HG02840 (cell line): ENCODE data around the gene DCAF12.

Experiments
- ATAC-seq: cut with Tn5 transposase; IDR thresholded peaks from one replicate; pipeline ENCODE4 v1.9.1; 2021; ENCODE audit warnings: mild to moderate bottlenecking, moderate library complexity, moderate number of reproducible peaks; ENCODE audit not compliant: unreplicated experiment, low FRiP score

The DCAF12 gene

GRCh38 chr9:34127035-34127948, 794 bp upstream of the DCAF12 start:
- ATAC-seq = no peak

- no peak for ATAC-seq
Measured at GRCh38 chr9:34125681-34126206, 754 bp downstream of the DCAF12 start.

DNA sequence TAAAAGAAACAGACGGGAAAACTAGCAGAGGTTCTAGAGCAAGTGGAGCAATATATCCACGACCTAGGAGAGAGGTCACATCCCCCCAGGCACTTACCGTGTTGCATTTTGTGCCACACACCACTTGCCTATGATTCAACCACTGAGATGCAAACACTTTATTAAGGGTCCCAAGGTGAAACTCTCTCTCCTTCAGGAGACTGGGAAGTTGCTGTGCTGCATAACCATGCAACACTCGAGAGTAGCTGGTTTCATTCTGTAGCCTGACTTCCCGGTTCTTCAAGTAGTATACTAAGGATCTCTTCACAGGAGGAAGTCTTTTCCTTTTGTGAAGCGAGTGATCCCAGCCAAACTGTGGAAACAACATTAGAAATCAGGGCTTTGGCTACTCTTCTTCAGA, 1.6 kb downstream of the DCAF12 start:
- no peak for ATAC-seq

- no peak for ATAC-seq
Measured at GRCh38 chr9:34124099-34124498, 2.4 kb downstream of the DCAF12 start.

- ATAC-seq = no peak
Measured at GRCh38 chr9:34123682-34124081, 2.8 kb downstream of the DCAF12 start.

DNA sequence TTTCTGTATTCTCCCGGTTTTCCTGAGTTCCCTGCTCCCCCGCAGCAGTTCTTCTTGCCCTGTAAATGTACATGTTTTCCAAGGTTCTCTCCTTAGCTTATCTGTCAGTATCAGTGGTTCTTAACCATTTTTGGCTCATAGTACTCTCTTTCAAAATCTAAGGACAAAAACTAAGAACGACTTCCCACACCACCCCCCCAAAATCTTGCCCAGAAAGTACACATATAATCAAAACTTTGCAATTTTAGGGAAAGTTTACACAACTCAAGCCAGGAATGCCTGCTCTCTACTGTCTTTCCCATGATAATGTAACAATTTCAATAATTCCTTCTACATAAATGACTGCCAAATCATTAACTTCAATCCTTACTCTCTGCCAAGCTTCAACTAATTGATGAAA, 4.5 kb downstream of the DCAF12 start:
- no peak for ATAC-seq

DNA sequence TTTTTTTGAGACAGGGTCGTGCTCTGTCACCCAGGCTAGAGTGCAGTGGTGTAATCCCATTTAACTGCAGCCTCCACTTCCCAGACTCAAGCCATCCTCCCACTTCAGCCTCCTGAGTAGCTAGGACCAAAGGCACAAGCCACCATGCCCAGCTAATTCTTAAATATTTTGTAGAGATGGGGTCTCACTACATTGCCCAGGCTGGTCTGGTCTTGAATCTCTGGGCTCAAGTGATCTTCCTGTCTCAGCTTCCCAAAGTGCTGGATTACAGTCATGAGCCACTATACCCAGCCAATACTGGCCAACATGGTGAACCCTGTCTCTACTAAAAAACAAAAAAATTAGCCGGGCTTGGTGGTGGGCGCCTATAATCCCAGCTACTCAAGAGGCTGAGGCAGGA, 6.8 kb downstream of the DCAF12 start:
- ATAC-seq = no peak

GRCh38 chr9:34114436-34114835, 12.1 kb downstream of the DCAF12 start:
- ATAC-seq = no peak

- no peak for ATAC-seq
Measured at GRCh38 chr9:34106110-34106509, 20.4 kb downstream of the DCAF12 start.

GRCh38 chr9:34102796-34103195, 23.7 kb downstream of the DCAF12 start:
- no peak for ATAC-seq

- ATAC-seq = peak; percentile 42
Measured at GRCh38 chr9:34098307-34098706, 28.2 kb downstream of the DCAF12 start.

DNA sequence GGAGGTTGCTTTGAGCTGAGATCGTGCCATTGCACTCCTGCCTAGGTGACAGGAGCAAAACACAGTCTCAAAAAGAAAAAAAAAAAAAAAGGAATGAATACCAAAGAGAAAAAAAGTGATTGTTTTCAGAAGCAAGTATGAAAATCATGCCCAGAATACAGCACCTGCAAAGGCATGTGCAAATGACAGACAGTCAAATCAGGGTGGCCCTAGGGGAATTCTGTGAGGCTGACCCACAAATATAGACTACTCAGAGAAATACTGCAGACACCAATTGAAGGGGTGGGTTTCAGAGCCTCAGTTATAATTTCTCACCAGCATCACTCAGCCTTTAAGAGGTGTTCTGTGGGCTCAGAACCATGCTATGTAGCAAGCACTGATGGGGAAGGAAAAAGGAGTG, 28.6 kb downstream of the DCAF12 start:
- ATAC-seq = peak; percentile 67

DNA sequence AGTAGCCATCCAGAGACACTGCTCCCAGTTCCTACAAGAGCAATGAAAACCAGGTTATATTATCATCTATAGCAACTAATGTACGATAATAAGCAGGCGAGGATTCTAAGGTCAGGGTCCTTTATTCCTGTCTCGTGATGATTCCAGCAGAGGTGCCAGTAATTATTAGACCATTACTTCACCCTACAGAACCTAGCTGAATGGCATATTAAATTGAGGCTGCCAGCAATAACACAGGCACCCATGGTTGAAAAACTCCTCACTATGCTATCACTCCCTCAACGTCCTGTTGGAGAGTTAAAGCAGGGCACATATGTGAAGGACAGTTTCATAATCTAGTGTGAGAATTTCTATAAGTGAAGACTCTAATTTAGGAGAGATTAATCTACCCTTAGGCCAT, 29.7 kb downstream of the DCAF12 start:
- no peak for ATAC-seq

DNA sequence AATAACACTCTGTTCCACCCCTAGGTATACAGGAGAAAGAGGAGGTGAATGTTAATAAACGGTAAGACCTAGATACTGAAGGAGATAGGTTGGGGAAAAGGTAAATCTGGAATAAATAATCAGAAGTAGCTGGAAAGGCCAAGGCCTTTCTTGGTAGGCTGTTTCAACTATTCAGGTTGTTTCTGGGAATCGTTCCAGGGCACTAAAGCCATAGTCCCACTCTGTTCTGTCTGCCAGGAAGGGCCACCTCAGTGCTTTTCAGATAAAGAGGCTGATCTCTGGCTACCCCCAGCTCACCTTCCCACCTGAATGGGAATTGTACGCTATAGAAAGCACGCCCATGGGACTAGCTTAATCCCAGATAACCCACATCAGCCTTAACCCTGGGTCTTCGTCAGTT, 32.9 kb downstream of the DCAF12 start:
- no peak for ATAC-seq

DNA sequence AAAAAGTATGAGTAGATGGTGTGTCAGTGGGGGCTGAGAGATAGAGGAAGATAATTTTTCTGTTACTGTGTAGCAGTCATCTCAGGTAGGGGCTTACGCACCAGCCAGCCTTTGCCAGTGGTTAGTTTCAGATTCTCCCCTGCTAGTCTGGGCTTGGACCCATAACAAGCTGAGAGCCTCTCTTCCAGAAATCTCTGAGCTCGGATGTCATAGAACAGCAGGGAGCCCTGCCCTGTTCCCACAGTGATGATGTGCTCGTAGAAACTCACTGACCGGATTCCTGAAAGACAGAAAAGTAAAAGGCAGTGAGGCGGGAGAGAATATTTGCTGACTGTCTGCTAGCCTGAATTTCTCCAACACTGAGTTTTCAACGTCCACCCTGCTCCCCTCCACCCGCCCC, 37.2 kb downstream of the DCAF12 start:
- no peak for ATAC-seq

DNA sequence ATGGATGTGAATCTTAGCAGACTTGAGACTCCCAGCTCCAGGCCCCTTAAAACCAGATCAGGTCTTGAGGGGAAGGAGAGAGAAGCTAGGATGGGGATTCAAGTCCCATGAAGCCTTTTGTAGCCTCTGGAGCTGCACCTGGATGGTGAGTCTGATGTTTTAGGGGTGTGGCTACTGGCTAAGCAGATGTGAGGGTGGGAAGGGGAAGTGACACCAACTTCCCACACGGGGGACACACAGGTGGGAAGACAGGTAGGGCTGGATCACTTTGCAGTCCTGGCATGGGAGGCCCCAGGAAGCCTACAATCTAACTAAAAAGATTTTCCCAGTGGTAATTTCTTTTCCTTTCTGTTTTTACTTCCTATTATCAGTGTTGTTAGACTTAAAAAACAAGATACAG, 39.1 kb downstream of the DCAF12 start:
- ATAC-seq = no peak

- no peak for ATAC-seq
Measured at GRCh38 chr9:34086864-34087263, 39.6 kb downstream of the DCAF12 start.

DNA sequence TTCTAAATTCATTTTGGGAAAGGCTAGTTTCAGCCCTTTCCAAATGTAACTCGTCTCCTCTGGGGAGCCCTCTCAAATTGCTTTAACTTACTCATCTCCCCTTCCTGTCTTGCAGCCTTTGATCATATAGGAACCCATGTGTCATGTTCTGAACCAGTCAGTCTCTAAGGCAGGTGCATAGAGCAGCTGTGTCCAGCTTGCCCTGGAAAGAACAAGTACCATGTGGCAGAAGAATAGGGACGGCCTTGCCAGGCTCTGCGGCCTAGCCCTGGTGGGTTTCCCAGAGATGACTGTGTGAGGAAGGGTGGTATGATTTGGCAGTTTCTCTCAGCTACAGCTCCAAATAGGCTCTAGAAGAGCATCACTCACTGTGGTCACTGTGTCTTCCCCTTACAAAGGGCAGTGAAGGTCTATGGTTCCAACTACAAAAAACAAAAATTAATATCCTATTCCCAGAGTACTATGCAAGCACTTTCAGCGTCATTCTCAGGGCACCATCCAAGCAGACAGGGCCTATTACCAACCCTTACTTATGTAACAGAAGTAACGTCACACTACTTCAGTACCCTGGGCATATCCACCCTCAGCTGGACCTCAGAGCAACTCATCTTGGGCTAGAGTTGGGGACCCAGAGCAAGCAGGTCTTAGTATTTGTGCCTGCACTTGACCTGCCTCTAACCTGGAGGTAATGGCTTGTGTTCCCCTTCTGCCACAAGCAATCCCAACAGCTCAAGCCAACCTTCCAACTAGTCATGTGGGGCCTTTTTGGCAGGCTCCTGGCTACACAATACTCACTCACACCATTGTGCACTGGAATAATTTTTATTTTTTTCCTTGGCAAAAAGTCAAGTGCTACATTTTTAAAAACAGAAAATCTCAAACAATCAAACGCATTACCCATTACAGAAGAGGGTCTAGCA, 40.7 kb downstream of the DCAF12 start:
- no peak for ATAC-seq

DNA sequence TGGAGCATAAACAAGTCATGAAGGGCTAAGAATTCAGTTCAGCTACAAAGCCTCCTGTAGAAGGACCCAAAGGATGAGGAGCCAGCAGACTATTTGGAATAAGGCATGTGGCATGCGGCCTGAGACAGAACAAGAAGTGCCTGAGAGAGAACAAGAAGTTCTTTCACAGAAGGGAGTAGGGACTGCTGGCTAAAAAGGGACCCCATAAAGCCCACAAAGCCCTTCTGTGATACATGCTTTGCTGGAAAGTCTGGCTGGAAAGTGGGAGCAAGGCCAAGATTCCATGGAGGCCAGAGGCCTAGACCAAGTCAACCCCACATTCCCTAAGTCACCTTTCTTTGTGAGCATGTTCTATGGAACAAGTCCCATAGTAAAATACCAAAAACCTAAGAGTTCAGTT, 41.9 kb downstream of the DCAF12 start:
- ATAC-seq = no peak

DNA sequence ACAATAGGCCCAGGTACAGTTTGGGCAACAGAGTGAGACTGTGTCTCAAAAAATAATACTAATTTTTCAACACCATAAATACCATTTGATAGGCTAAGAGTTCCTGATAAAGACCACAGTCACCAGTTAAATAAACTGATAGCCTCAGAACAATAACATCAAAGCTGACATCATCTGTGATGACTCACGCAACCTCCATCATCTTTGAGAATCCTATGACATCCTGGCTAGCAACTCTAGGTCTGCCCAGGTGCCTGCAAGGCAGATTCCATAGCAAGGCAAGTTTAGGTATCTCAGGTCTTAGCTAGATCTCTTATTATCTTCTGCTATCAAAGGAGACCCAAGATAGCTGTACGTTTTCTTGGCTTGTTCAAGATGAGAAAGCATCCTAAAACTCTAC, 47.3 kb downstream of the DCAF12 start:
- ATAC-seq = no peak
